ENCODE results near the gene ATP1B1. TPM values are rescaled to one million over a fixed set of nuclear protein-coding genes. Genes with fewer than 3 reads are reported as not detected.
"Not testable (repeated sequence)": the region's sequence is repeated elsewhere in the genome, so short reads cannot be mapped to it uniquely, and the experiment has no call there.

Gene ATP1B1
- total RNA-seq, 1 experiment from 2014 or later = 40.7 TPM

GRCh38 chr1:169122976-169123375 is 16.5 kb downstream of the ATP1B1 start (continued):
- TF ChIP-seq ZNF281 (CRISPR knock-in tag; IDR thresholded peaks at IDR 0.05) = no peak
- TF ChIP-seq ZNF416 (CRISPR knock-in tag; IDR thresholded peaks at IDR 0.05) = no peak
- TF ChIP-seq IRF2 (CRISPR knock-in tag; IDR thresholded peaks at IDR 0.05; ENCODE audit: borderline replicate concordance, low read depth) = no peak
- TF ChIP-seq JAZF1 (CRISPR knock-in tag; IDR thresholded peaks at IDR 0.05) = no peak
- no peak for TF ChIP-seq NFATC4 (CRISPR knock-in tag; IDR thresholded peaks at IDR 0.05)
- TF ChIP-seq EMX1 (CRISPR knock-in tag; IDR thresholded peaks at IDR 0.05) = no peak

GRCh38 chr1:169124459-169124858 is 18.0 kb downstream of the ATP1B1 start:
- H3K4me3 Mint-ChIP-seq = no peak overlapping the region
- CTCF ChIA-PET = no interaction called here
- TF ChIP-seq GTF2I (CRISPR knock-in tag; conservative IDR thresholded peaks at IDR 0.05) (no peak), ZNF219 (CRISPR knock-in tag; IDR thresholded peaks at IDR 0.05; ENCODE audit: borderline replicate concordance) (no peak)
- 0 out of 2 replicates have a peak overlapping the region, but pooled peaks have one; percentile 30 for H3K27ac Mint-ChIP-seq
- H3K36me3 Mint-ChIP-seq = peaks cover 43% of the 10 kb centered on the region
- H3K9me3 Mint-ChIP-seq = no peaks in the 10 kb centered on the region
- ATAC-seq (no peak), DNase-seq (ENCODE audit: low spot score) (no peak)
- POLR2A ChIA-PET = no interaction called here
- H3K4me1 Mint-ChIP-seq = peaks cover 6% of the 10 kb centered on the region
- H3K27me3 Mint-ChIP-seq (ENCODE audit: low read depth) = no peaks in the 10 kb centered on the region

- DNase-seq (ENCODE audit: low spot score); H3K27ac Mint-ChIP-seq; H3K27me3 Mint-ChIP-seq (ENCODE audit: low read depth); H3K4me3 Mint-ChIP-seq; ATAC-seq; H3K9me3 Mint-ChIP-seq; POLR2A ChIA-PET; H3K4me1 Mint-ChIP-seq: not testable (repeated sequence)
- peaks cover 49% of the 10 kb centered on the region for H3K36me3 Mint-ChIP-seq
- CTCF ChIA-PET = interaction anchor here (0.6 kb wide), 1 partner anchor 522 kb away, joined by 3 read pairs; no protein-coding TSS in a partner anchor
These were observed 19.1 kb downstream of the ATP1B1 start for GRCh38 chr1:169125597-169125996.

- peaks cover 6% of the 10 kb centered on the region for H3K4me1 Mint-ChIP-seq
These were observed 19.8 kb downstream of the ATP1B1 start for GRCh38 chr1:169126335-169126734.

More at GRCh38 chr1:169126335-169126734, 19.8 kb downstream of the ATP1B1 start:
- Mint-ChIP-seq H3K9me3 (no peaks in the 10 kb centered on the region), H3K27ac (no peak overlapping the region), H3K4me3 (no peak overlapping the region), H3K27me3 (ENCODE audit: low read depth) (no peaks in the 10 kb centered on the region), H3K36me3 (peaks cover 56% of the 10 kb centered on the region)
- TF ChIP-seq SOX15 (CRISPR knock-in tag; IDR thresholded peaks at IDR 0.05) (no peak), ZNF138 (CRISPR knock-in tag; conservative IDR thresholded peaks at IDR 0.05) (no peak), NFE2L1 (CRISPR knock-in tag; IDR thresholded peaks at IDR 0.05) (no peak), JUN (CRISPR knock-in tag; IDR thresholded peaks at IDR 0.05) (no peak), HMGXB4 (CRISPR knock-in tag; IDR thresholded peaks at IDR 0.05) (no peak), ZNF423 (CRISPR knock-in tag; IDR thresholded peaks at IDR 0.05) (no peak), NFATC4 (CRISPR knock-in tag; IDR thresholded peaks at IDR 0.05) (no peak), PRRX2 (CRISPR knock-in tag; IDR thresholded peaks at IDR 0.05) (no peak), JAZF1 (CRISPR knock-in tag; IDR thresholded peaks at IDR 0.05) (no peak), MXD4 (CRISPR knock-in tag; IDR thresholded peaks at IDR 0.05; ENCODE audit: borderline replicate concordance) (no peak), CREB1 (CRISPR knock-in tag; IDR thresholded peaks at IDR 0.05) (no peak), ZNF396 (CRISPR knock-in tag; IDR thresholded peaks at IDR 0.05; ENCODE audit: borderline replicate concordance) (no peak), ZBTB21 (CRISPR knock-in tag; IDR thresholded peaks at IDR 0.05; ENCODE audit: borderline replicate concordance) (no peak), TEAD4 (CRISPR knock-in tag; IDR thresholded peaks at IDR 0.05) (no peak)
- CTCF ChIA-PET = interaction anchor here (0.6 kb wide), 1 partner anchor 523 kb away, joined by 3 read pairs; no protein-coding TSS in a partner anchor
- DNase-seq (ENCODE audit: low spot score) (no peak), ATAC-seq (no peak)
- POLR2A ChIA-PET = no interaction called here

All from WTC11 (cell line).